Measurements from ENCODE around the gene LIPE.
"Not testable (repeated sequence)": the region's sequence is repeated elsewhere in the genome, so short reads cannot be mapped to it uniquely, and the experiment has no call there.

LIPE gene, protein sequence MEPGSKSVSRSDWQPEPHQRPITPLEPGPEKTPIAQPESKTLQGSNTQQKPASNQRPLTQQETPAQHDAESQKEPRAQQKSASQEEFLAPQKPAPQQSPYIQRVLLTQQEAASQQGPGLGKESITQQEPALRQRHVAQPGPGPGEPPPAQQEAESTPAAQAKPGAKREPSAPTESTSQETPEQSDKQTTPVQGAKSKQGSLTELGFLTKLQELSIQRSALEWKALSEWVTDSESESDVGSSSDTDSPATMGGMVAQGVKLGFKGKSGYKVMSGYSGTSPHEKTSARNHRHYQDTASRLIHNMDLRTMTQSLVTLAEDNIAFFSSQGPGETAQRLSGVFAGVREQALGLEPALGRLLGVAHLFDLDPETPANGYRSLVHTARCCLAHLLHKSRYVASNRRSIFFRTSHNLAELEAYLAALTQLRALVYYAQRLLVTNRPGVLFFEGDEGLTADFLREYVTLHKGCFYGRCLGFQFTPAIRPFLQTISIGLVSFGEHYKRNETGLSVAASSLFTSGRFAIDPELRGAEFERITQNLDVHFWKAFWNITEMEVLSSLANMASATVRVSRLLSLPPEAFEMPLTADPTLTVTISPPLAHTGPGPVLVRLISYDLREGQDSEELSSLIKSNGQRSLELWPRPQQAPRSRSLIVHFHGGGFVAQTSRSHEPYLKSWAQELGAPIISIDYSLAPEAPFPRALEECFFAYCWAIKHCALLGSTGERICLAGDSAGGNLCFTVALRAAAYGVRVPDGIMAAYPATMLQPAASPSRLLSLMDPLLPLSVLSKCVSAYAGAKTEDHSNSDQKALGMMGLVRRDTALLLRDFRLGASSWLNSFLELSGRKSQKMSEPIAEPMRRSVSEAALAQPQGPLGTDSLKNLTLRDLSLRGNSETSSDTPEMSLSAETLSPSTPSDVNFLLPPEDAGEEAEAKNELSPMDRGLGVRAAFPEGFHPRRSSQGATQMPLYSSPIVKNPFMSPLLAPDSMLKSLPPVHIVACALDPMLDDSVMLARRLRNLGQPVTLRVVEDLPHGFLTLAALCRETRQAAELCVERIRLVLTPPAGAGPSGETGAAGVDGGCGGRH

DNA sequence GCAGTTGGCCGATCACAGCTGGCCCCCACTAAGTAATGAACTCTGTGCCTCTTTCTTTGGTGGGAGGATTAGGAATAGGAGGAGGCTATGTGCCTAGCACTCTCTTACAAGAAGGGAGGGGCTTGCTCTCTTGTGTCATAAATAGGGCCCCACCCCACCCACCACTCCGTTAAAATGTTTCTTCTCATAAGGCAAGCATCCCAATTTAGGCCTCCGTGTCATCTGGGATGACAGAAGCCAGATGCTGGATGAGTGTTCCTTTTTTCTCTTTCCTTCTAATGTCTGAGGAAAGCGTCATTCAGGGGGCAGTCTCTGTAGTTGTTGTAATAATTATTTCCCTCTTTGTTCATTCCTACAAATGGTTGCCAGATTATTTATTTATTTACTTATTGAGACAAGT is at the start of gene LIPE:
TSS of gene LIPE (minus strand) at position 76 of the 400 bp plus-strand sequence. CDS start 239 bp downstream, outside the sequence.
- DNase-seq, result no peak

DNA sequence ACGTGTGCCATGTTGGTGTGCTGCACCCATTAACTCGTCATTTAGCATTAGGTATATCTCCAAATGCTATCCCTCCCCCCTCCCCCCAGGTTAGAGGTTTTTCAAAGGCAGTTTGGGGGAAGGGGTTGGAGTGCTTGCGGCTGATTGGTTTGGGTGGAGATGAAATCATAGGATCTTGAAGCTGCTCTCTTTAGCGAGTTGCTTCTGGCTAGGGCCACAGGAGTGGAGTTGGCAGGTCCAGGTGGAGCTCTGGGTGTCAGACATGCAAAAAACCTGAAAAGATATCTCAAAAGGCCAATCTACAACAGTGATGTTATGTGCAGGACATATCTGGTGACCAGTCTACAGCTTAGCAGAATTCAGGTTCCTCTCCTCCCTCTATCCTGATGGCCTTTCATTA is 48.2 kb upstream of the LIPE start:
- DNase-seq, result no peak

DNA sequence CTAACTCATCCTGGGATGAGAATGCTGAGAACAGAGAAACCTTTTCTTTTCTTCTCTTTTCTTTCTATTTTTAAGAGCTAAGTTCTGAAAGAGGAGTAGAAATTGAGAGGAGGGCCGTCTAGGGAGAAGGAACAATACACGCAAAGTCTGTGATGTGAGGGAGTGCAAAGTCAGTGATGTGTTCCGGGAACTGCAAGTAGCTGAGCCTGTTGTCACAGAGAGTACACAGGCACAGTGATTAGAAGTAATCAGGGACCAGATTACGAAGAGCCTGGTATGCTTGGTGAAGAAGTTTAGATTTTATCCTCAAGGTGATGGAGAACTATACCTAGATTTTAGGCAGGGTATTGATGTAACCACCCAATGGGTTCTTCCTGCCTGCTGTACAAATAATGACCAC is 47.6 kb upstream of the LIPE start:
- DNase-seq, result no peak

DNA sequence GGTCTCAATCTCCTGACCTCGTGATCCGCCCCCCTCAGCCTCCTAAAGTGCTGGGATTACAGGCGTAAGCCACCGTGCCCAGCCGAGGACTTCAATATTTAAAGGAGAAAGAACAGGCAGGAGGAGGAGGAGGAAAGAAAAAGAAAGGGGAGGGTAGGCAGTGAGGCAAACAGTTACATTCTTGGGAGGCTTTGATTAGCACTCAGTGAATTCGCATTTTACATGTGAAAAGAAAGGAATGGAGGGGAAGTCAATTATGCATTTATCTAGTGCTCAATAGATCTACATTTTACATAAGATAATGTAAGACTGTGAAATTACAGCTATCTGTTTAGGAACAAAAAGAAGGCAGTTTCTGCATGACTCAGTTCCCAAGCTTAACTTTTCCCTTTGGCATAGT is 46.5 kb upstream of the LIPE start:
- no peak for DNase-seq

DNA sequence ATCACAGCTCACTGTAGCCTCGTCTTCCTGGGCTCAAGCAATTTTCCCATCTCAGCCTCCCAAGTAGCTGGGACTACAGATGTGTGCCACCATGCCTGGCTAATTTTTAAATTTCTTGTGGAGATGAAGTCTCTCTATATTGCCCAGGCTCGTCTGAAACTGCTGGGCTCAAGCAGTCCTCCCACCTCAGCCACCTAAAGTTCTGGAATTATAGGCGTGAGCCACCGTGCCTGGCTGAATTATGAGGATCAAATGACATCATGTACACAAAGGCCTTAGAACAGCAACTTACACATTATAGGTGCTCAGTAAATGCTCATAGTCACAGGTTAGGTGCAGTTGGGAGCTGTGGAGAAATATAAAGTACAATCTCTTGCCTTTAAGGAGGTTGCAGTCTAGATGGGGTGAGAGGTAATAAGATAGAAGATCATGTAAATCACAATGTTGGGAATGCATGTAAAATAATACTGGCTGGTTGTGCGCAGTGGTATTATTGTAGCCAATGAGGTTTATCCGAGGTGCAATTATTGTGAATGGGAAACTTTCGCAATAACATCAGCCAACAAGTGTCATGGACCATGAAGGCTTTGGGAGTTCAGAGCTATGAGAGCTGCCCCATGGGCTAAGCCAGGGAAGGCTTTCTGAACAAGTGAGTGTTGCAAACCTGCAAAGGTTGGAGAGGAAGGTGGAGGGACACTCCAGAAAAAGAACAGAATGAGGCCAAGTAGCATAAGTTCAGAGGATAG is 45.4 kb upstream of the LIPE start:
- no peak for DNase-seq

DNA sequence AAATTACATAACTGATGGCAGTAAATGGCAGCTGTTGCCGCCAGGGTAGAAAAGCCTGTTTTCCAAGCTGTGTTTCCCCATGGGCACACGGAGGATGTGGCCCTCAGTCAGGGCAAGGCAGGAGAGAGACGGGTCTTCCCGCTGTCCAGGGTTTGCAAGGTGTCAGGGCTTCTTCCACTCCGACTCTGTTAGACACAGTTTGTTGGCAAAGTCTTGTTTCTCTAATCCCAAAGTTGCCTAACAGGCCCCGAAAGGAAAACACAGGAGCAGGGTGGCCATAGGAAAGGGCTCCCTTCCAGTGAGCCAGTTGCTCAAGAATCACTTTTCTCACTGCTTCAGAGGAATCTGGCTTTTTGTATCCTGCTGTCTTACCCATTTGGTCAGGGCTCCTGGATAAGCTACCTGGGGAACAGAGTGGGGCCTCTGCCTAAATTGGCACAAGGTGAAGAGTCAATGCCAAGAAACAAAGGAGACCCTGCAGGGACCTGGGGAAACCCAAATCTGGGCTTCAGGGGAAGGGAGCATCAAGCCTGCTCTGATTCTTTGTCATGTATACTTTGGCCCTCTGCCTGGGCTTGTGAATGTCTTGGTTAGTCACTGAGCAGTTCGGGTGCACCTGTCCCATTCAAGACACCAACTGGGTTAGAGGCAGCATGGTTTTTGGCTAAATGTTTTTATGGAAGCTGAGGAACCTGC is 44.5 kb upstream of the LIPE start:
- no peak for DNase-seq

DNA sequence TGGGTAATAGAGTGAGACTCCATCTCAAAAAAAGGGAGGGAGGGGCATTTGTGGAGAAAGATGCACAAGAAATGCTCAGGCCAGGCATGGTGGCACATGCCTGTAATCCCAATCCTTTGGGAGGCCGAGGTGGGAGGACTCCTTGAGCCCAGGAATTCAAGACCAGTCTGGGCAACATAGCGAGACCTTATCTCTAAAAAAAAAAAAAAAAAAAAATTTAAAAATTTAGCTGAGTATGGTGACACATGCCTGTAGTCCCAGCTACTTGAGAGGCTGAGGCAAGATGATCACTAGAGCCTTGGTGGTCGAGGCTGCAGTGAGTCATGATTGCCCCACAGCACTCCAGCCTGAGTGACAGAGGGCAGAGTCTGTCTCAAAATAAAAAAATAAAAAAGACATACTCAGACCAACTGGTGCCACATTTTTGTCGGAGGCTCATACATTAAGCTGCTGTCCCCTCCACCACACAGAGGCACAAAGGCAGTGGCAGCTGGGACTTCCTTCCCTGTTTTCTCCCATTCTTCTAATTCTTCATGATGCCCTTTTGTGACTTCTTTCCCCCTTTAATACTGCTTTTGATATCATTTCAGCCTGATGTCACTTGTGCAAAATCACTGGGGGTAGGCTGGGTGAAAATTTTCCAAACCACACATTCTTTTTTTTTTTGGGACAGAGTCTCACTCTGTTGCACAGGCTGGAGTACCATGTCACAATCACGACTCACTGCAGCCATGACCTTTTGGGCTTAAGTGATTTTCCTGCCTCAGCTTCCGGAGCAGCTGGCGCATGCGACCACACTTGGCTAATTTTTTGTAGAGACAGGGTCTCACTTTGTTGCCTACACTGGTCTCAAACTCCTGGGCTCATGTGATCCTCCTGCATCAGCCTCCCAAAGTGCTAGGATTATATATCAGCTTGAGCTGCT is 42.4 kb upstream of the LIPE start:
- no peak for DNase-seq

DNA sequence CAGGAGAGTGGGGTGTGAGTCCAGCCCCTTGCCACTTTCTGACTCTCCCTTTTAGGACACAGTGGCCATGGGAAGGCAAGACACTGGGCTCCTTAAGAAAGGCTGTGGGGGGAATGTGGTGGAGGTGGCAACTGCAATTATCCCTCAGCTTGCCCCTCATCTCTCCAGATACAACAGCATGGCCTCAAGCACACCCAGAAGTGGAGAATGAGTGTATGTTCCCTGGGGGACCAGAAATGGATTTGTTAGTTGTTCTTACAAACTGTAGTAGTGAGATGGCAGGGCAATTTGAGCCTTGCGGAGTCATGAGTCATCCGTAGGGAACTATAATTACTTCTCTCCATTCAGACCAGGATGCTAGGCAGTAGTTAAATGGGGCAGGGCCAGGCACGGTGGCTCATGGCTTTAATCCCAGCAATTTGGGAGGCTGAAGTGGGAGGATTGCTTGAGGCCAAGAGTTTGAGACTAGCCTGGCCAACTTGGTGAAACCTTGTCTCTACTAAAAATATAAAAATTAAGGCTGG is 41.1 kb upstream of the LIPE start:
- no peak for DNase-seq

DNA sequence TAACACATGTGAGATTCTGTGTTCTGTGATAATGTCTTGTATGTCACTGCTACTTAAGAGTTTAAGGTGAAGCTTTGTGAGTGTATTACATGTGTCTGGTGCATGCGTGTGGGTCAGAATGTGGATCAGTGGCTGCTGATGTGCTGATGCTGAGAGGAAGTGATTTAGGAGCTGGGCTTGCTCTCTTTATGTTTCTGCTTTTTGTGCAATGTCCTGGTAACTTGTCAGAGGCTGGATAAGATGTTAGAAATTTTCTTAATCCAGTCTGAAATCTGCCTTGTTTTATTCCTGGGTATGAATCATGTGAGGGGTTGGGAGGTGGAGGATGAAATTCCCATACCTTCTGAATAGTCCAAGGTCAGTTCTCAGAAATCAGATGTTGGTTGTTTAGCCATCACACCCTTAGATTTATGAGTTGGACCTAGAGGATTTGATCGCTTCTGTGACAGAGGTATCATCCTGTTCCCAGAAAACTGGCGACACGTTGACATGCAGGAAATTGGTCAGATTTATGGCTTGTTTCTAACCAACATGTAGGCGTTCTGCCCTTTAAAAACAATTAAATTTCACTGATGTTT is 40.1 kb upstream of the LIPE start:
- no peak for DNase-seq

DNA sequence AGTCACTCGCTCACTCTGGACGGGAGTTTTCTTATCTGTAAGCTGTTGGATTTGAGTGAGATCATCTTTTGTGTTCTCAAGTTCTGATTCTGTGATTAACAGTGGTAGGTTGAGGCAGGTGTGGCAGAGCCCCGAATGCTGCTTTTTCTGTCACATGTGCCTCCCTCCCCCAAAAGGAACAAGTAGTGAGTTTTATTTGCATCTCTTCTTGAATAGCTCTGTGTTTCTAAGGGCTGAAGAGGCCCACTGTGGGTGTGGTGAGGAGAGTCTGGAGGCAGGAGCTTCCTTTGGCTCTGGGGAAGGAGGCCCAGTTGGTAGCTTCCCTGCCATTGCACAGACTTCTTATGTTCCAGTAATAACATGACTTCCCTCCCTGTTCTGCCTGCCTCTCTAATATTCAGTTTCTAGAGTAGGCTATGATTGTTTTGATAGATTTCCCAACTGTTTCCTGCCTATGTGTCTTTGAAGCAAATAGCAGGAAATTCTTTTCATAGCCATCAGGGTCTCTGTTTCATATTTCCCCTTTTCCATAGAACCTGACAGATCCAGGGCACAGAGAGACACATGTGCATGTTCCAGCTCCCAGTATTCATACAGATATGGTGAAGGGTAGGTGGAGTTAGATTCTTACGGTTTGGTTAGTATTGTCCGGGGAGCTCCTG is 39.5 kb upstream of the LIPE start:
- no peak for DNase-seq

DNA sequence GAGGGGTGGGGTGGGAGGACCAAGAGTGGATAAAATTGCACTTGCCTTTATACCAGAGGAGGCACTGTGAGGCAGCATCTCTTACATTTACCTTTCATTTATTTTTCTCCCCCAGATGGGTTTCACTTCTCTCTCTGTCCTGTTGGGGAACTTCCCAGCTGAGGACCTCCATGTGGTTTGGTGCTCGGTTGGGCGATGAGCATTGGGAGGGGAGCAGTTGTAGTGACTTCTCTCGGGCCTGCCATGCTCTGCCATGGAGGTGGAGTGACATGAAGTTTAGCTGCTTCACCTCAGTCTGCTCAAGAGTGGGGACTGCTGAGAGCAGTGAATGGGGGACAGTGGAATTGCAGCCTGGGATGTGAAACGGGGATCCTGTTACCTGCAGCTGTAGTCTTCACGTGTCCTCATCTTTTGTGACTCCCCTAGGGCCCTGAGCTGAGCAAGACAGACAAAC is 38.7 kb upstream of the LIPE start:
- no peak for DNase-seq

DNA sequence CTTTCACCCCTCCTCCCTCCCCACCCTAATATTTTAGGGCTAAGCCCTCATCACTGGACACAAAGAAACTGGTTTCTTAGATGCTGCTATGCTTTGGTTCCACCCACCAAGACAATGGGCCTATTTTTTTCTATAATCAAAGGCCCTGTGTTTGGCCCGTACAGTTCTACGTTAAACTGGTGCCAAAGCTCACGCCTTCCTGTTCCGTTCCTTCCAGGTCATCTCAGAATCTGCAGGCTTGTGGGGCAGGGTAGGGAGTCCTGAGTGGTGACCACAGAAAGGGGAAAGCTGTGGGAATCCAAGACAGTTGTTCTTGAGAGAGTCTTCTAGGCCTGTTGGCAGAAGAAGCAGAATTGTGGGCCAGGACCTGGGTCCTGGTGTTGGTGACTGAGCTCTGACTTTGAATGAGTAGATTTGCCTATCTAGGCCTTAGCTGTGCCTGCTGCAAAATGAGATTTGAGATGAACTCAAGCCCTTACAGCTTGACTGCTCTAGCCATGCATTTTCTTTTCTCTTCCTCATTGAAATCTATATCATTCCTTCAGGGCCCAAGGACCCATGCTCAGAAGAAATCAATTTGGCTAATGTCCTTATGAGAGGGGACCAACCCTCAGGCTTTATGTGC is 34.6 kb upstream of the LIPE start:
- no peak for DNase-seq

DNA sequence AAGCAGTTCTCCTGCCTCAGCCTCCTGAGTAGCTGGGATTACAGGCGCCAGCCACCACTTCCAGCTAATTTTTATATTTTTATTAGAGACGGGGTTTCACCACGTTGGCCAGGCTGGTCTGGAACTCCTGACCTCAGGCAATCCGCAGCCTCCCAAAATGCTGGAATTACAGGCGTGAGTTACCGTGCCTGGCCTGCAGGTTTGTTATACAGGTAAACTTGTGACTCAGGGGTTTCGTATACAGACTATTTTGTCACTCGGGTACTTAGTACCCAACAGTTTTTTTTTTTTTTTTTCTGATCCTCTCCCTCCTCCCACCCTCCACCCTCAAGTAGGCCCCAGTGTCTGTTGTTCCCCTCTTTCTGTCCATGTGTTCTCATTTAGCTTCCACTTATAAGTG is 34.0 kb upstream of the LIPE start:
- DNase-seq, result not testable (repeated sequence)

DNA sequence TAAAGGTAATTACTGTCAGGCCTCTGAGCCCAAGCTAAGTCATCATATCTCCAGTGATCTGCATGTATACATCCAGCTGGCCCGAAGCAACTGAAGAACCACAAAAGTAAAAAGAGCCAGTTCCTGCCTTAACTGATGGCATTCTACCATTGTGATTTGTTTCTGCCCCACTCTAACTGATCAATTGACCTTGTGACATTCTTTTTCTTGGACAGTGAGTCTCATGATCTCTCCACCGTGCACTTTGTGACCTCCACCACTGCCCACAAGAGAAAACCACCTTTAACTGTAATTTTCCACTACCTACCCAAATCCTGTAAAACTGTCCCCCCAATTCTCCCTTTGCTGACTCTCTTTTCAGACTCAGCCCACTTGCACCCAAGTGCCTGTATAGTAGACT is 32.7 kb upstream of the LIPE start:
- no peak for DNase-seq

DNA sequence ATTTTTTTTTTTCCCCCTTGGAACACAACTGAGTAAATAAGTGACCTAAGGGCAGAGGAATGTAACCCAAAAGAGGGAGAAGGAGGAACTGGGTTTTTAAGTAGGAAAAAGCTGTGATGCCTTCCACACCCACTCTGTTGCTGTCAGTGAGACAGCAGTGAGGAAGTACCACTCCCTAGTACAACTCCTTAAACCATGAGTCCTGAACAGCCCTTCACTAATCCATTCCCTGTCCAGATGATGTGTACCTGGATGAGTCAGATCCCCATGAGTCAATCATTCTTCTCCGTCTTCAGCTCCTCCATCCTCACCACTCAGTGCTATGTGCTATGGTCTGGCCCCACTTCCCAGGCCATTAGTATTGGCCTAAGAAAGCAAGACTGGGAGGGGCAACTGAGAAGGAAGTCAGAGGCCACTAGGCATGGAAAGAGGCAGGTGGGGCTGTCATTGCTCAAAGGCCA is 28.5 kb upstream of the LIPE start:
- DNase-seq, result no peak

DNA sequence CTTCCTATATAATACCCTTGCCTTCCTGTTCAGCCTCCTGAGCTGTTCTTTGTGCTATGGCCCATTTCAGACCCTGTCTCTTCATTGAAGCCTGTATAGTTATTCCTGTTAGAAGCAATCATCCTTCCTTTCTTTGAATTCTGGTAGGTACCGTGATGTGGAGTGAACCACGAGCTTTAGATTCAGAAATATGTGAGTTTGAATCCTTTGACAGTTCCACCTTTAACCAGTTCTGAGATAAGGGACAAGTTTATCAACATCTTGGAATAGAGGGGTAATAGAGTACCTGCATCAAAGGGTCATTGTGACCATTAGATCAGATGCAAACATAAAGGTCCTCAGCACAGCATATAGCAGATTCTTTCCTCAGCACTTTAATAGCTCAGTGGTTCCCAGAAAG is 27.9 kb upstream of the LIPE start:
- no peak for DNase-seq

DNA sequence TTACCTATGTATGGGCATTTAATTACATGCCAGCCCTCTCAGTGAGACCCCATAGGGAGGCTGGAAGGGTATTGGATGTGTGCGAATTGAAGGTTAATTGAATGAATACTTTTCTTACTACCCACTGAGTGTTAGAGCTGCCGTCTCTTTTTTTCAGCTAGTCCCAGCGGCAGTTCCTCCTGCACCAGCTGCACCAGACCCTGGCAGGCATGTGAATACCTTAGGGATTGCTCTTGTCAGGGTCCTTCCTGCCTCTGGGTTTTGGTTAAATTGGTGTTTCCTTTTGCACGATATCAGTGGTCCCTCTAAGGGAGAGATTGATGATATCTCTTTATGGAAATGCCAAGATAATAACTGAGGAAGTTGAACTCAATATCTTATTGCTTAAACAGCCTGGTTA is 25.4 kb upstream of the LIPE start:
- DNase-seq, result no peak

DNA sequence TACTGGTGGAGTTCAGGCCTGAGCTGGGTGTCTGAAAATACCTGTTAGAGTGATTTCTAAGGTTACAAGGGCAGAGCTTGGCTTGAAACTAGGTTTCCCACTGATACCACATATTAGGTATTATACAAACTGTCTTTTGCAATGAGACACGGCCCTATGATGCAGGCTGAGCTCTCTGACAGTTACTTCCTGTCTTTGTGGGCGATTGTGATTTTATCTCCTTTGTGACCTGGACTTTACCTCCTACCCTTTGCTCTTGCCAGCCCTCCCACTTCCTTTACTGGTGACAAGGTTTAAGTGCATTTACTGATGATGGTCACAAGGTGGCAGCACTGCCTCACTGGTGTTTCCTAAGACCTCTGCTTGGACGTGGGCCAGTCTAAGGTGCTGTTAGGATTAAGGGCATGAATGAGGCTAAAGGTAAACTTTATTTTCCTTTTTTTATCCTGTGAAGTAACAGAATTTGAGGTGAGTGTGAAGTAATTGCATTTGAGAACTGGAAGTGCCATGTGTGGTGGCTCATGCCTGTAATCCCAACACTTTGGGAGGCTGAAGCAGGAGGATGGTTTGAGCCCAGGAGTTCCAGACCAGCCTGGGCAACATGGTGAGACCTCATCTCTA is 23.2 kb upstream of the LIPE start:
- no peak for DNase-seq

DNA sequence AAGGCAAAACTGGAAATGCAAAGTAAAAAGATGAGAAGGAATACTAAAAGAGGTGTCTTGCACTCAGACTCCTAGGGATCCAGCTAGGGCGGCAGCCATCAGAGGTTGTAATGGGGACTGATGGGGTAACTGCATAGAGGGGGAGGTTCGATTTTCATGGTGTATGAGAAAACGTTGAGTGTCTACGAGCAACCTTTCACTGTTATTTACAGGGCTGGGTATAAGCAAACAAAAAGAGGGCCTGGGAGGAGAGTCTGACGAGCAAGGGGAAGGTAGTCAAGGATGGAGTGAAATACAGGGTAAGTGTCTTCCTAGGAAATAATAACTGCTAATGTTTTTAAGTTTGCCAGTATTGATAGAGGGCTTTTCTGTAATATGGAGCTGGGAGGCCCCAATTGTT is 21.1 kb upstream of the LIPE start:
- not testable (repeated sequence) for DNase-seq

Measured in cortex of kidney (tissue), 1 donor.